Naive thymus-derived CD8-positive, alpha-beta T cell (primary cell): Measurements from ENCODE around the gene FLT3LG. TPM values are rescaled to one million over a fixed set of nuclear protein-coding genes. Genes with fewer than 3 reads are reported as not detected.
A peak's percentile ranks its signal among the peaks of the same experiment; 100 is the strongest.
"Not testable (repeated sequence)": the region's sequence is repeated elsewhere in the genome, so short reads cannot be mapped to it uniquely, and the experiment has no call there.

Experiments
- ATAC-seq, 2 donors: fragments of 150-1000 bp; cut with Tn5 transposase in 1 of 2; sonication (Bioruptor Pico), chemical (Tn5 transposase) in 1 of 2; 1 replicate in 1 of 2; 2 replicates in 1 of 2; pipeline ENCODE4 v1.10.0; 2021; ENCODE audit warnings: mild to moderate bottlenecking in 2 of 2, moderate library complexity in 2 of 2
- POLR2A ChIA-PET: fragments of 350-600 bp; sonication (Branson Sonifier 250); formaldehyde crosslinking; loops from one replicate; lab custom pipeline; 2021; ENCODE audit warnings: antibody characterized with exemption; lab: Charles Lee
- DNase-seq, 10 donors: peaks; one replicate each; pipeline versions ENCODE4 v3.0.0 to v3.0.0-alpha.2; 2020 to 2022
- H3K27ac Mint-ChIP-seq, 10 donors: one replicate each; pipeline ENCODE4 v1.8.0; 2020 to 2022; ENCODE audit warnings: mild to moderate bottlenecking in 10 of 10, mixed read lengths in 10 of 10, moderate library complexity in 4 of 10, inconsistent platforms in 1 of 10
- H3K27me3 Mint-ChIP-seq, 5 donors: one replicate each; pipeline ENCODE4 v1.8.0; 2021 to 2022; ENCODE audit warnings: mixed read lengths in 5 of 5
- H3K36me3 Mint-ChIP-seq, 3 donors: one replicate each; pipeline ENCODE4 v1.8.0; 2020 to 2022; ENCODE audit warnings: mixed read lengths in 3 of 3, mild to moderate bottlenecking in 2 of 3, inconsistent platforms in 1 of 3
- H3K4me1 Mint-ChIP-seq, 4 donors: one replicate each; pipeline ENCODE4 v1.8.0; 2021 to 2022; ENCODE audit warnings: mixed read lengths in 4 of 4
- H3K4me3 Mint-ChIP-seq, 10 donors: one replicate each; pipeline ENCODE4 v1.8.0; 2020 to 2022; ENCODE audit warnings: mild to moderate bottlenecking in 10 of 10, mixed read lengths in 10 of 10, moderate library complexity in 6 of 10, inconsistent platforms in 1 of 10
- H3K9me3 Mint-ChIP-seq, 9 donors: one replicate each; pipeline ENCODE4 v1.8.0; 2020 to 2022; ENCODE audit warnings: mixed read lengths in 9 of 9, mild to moderate bottlenecking in 3 of 9, inconsistent platforms in 1 of 9, moderate library complexity in 1 of 9
- polyA plus RNA-seq, 3 donors: library from polyadenylated mRNA; unstranded; fragments of 300-500 nt; fragmentation: Illumina TruSeq; gene quantifications; one replicate each; pipeline ENCODE4 v1.2.3, GENCODE V29; 2021
- total RNA-seq, 8 experiments: library from RNA in 2 of 8; stranded (reverse) in 2 of 8; gene quantifications; one replicate each; pipeline ENCODE4 v1.2.3 and lab custom pipeline; 2021 to 2026

Gene FLT3LG
- total and polyA plus RNA-seq, 5 experiments from 2014 or later: 106 to 205 (median 112) TPM

DNA sequence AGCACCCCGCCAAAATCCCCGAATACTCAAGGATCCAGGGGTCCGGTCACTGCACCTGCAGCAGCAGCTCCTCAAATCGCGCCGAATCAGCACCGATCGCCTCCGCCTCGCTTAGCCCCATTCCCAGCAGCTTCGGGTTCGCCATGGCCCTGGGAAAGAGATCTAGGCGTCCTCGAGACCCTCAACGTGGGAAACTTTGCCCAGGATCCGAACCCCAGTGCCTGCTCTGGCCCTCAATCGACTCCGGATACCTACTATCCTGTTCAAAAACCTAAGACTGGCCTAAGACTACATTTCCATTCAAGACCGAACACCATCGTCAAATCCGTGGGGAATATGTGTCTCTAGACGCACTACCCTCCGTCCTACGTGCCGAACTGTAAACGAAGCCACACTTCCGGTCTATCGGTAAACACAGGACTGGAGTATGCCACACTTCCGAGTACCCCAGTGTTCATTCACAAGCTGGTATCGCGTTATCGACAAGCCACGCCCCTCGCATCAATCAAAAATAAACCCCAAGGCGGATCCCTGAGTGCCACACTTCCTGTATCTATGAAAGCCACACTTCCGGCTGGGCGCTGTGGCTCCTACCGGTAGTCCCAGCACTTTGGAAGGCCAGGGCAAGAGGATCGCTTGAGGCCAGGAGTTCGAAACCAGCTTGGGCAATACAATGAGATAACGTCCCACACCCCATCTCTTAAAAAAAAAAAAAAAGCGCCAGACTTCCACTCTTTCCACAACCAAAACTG is 22.4 kb upstream of the FLT3LG start, which contains the start of gene PIH1D1:
Gene PIH1D1, minus strand, starts transcription at position 385 of the 752 bp plus-strand sequence. Its CDS starts 240 bp downstream, at position 145.
- Mint-ChIP-seq H3K9me3 (no peaks in the 10 kb centered on the region), H3K27me3 (no peaks in the 10 kb centered on the region), H3K4me3 (peak within 1 kb of the TSS; percentile 95 to 100 (median 99)), H3K4me1 (peaks cover 22 to 63% (median 61%) of the 10 kb centered on the region in 4 donors), H3K27ac (peak within 1 kb of the TSS; percentile 93 to 100 (median 100)), H3K36me3 (peaks cover 0 to 40% (median 7%) of the 10 kb centered on the region in 3 donors)
- ATAC-seq (peak; percentile 62 to 69), DNase-seq (peak; percentile 76 to 99 (median 94))
- POLR2A ChIA-PET: interaction anchor here (0.7 to 12.3 kb wide), 20 partner anchors 9 to 605 kb away, joined by 3 to 321 read pairs (median 5); partner anchors contain the start of genes FLT3LG, FTL, KASH5 and PRMT1

DNA sequence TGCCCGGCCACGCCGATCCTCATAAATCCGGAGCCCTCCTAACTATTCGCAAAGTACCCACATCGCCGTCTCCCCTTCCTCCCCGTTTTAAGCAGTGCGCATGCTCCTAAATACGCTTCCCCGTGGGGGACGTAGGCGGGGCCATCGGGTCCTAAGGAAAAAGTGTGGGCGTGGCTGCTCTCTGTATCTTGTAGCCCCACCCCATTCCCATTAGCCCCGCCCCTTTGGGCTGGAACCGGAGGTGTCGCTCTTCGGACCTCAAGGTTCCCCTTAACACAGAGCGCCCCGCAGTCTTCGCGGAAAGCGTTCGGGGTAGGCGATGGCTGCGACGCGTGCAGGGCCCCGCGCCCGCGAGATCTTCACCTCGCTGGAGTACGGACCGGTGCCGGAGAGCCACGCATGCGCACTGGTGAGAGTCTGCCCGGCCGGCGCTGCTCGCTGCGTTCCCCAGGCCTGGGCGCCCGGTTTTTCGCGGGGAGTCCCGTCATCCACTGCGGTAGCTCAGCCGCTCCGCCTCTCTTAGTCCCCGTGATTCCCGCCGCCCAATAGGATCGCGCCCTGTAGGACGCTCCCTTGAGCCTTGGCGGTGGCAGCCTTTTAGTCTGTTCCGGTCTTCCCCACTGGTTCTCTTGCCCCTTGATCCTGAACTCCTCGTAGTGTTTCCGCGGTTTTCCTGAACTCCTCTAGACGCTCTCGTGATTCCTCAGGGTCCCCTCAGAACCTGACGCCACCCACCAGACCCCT is 20.8 kb upstream of the FLT3LG start, which contains the start of gene ALDH16A1:
Gene ALDH16A1, plus strand, starts transcription at position 213 of the 744 bp plus-strand sequence. Its CDS starts 107 bp downstream, at position 320.
- peak within 1 kb of the TSS; percentile 95 to 100 (median 99) for H3K4me3 Mint-ChIP-seq
- no peaks in the 10 kb centered on the region for H3K9me3 Mint-ChIP-seq
- ATAC-seq (peak; percentile 84 to 87), DNase-seq (peak; percentile 95 to 99 (median 98))
- peak within 1 kb of the TSS; percentile 93 to 100 (median 100) for H3K27ac Mint-ChIP-seq
- H3K4me1 Mint-ChIP-seq: peaks cover 22 to 67% (median 63%) of the 10 kb centered on the region in 4 donors
- H3K36me3 Mint-ChIP-seq: peaks cover 0 to 42% (median 8%) of the 10 kb centered on the region in 3 donors
- POLR2A ChIA-PET: interaction anchor here (0.6 to 12.3 kb wide), 20 partner anchors 10 to 265 kb away, joined by 3 to 321 read pairs (median 5); partner anchors contain the start of genes CD37, FLT3LG, KASH5 and NOSIP
- H3K27me3 Mint-ChIP-seq: no peaks in the 10 kb centered on the region

DNA sequence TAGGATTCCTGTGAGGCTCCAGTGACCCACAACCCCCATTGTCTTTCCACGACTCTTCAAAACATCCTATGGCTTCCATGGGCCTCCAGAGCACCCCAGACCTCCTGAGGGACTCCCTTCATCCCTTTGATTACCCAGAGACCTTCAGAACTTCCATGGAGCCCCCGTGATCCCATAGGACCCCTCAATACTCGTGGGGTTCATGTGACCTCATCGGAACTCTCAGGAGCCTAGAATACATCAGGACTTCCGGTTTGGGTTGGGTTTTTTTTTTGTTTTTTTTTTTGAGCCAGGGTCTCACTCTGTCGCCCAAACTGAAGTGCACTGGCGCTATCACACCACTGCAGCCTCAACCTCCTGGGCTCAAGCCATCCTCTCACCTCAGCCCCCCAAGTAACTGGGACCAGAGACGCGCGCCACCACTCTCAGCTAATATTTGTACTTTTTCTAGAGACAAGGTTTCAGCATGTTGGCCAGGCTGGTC is 20.2 kb upstream of the FLT3LG start:
- DNase-seq: no peak
- POLR2A ChIA-PET: interaction anchor here (0.6 to 12.3 kb wide), 20 partner anchors 8 to 264 kb away, joined by 3 to 321 read pairs (median 4); partner anchors contain the start of genes CD37, FLT3LG, KASH5 and NOSIP
- H3K4me1 Mint-ChIP-seq: peaks cover 17 to 65% (median 57%) of the 10 kb centered on the region in 4 donors
- peak overlapping the region; percentile 93 to 100 (median 100) for H3K27ac Mint-ChIP-seq
- H3K36me3 Mint-ChIP-seq: peaks cover 0 to 36% (median 8%) of the 10 kb centered on the region in 3 donors
- no peaks in the 10 kb centered on the region for H3K9me3 Mint-ChIP-seq
- peak in 1 of 2 donors; percentile 3 for ATAC-seq
- H3K4me3 Mint-ChIP-seq: peak overlapping the region; percentile 95 to 100 (median 98)
- H3K27me3 Mint-ChIP-seq: no peaks in the 10 kb centered on the region

DNA sequence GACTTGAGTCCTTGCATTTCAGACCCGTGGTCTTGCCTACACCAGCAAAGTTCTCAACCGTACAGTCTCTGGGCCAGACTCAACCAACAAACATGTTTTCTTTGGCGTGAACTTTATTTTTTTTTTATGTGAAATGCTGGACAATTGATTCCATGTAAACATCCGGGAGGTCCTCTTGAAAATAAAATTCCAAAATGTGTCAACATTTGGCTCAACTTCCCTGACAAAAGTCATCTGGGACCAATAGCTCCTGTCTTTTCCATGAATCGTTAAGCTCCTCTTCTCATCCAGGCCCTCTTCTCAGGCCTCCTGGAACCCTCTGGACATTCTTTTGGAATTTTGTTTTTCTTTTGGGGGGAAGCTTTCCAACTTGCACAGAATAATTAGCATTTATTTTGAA is 18.2 kb upstream of the FLT3LG start:
- peak overlapping the region in 6 of 10 donors; percentile 36 to 87 (median 56) for H3K27ac Mint-ChIP-seq
- POLR2A ChIA-PET: interaction anchor here (0.9 to 12.3 kb wide), 2 partner anchors 13 to 40 kb away, joined by 3 to 321 read pairs; partner anchors contain the start of genes FLT3LG and RPS11
- no peaks in the 10 kb centered on the region for H3K9me3 Mint-ChIP-seq
- peaks cover 12 to 52% (median 43%) of the 10 kb centered on the region in 4 donors for H3K4me1 Mint-ChIP-seq
- H3K36me3 Mint-ChIP-seq: peaks cover 0 to 33% (median 8%) of the 10 kb centered on the region in 3 donors
- no peak for DNase-seq
- no peak for ATAC-seq
- peak overlapping the region in 6 of 10 donors; percentile 7 to 75 (median 39) for H3K4me3 Mint-ChIP-seq
- no peaks in the 10 kb centered on the region for H3K27me3 Mint-ChIP-seq

DNA sequence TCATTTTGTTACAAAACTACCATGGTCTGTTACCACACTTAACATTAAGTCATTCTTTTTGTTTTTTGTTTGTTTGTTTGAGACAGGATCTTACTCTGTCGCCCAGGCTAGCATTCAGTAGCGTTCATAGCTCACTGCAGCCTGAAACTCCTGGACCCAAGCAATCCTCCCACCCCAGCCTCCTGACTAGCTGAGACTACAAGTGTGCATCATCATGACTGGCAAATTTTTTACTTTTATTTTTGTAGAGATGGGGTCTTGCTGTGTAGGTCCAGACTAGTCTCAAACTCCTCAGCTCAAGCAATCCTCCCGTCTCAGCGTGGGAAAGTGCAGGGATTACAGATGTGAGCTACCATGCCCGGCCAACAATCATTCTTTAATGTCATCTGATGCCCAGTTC is 17.7 kb upstream of the FLT3LG start:
- Mint-ChIP-seq H3K27ac (peak overlapping the region in 7 of 10 donors; percentile 8 to 87 (median 50)), H3K27me3 (no peaks in the 10 kb centered on the region), H3K36me3 (peaks cover 0 to 34% (median 8%) of the 10 kb centered on the region in 3 donors), H3K4me1 (peaks cover 12 to 48% (median 39%) of the 10 kb centered on the region in 4 donors), H3K9me3 (no peaks in the 10 kb centered on the region), H3K4me3 (peak overlapping the region in 5 of 10 donors; percentile 7 to 75 (median 33))
- ATAC-seq (no peak), DNase-seq (no peak)
- POLR2A ChIA-PET: interaction anchor here (12.3 kb wide), 1 partner anchor 13 kb away, joined by 321 read pairs; the partner anchor contains the start of gene FLT3LG

DNA sequence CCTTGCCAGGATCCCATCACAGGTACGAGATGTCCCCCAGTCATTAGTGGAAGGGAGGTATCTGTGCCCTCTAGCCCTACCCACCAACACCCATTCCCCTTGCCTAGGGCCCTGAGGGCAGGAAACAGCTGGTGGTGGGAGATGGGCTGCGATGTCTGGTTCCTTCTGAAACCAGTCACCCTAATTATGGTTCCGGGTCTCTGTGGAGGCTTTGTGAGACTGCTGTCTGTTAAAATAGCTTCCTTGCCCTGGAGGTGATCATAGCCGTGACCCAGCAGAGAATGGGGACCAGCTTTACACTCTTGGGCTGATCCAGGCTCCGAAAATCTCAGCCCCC is 15.5 kb upstream of the FLT3LG start:
- Mint-ChIP-seq H3K4me1 (peaks cover 3 to 34% (median 19%) of the 10 kb centered on the region in 4 donors), H3K27ac (peak overlapping the region in 1 of 10 donors; percentile 19), H3K9me3 (no peaks in the 10 kb centered on the region), H3K4me3 (no peak overlapping the region), H3K27me3 (no peaks in the 10 kb centered on the region), H3K36me3 (peaks cover 0 to 32% (median 8%) of the 10 kb centered on the region in 3 donors)
- POLR2A ChIA-PET: interaction anchor here (0.6 to 12.3 kb wide), 4 partner anchors 10 to 301 kb away, joined by 3 to 321 read pairs (median 4); partner anchors contain the start of gene FLT3LG
- ATAC-seq (no peak), DNase-seq (no peak)

DNA sequence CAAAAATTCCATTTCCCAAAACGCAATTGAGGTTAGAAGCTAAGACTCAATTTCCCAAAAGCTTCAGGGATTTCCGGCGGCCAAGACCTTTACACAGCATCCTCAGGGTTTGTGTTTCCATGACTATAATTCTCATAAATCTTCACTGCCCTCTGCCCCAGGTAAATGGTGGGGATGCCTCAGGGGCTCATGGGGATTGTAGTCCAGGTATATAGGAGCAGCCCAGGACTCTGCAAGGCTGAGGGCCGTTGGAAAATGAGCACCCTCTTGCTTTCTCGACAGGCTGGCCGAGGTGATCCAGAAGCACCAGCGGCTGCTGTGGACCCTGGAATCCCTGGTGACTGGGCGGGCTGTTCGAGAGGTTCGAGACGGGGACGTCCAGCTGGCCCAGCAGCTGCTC is 14.6 kb upstream of the FLT3LG start:
- DNase-seq (no peak), ATAC-seq (no peak)
- Mint-ChIP-seq H3K36me3 (peaks cover 0 to 37% (median 8%) of the 10 kb centered on the region in 3 donors), H3K27me3 (no peaks in the 10 kb centered on the region), H3K4me1 (peaks cover 0 to 26% (median 11%) of the 10 kb centered on the region in 4 donors), H3K27ac (peak overlapping the region in 2 of 10 donors; percentile 21 to 25), H3K9me3 (no peaks in the 10 kb centered on the region), H3K4me3 (no peak overlapping the region)
- POLR2A ChIA-PET: interaction anchor here (1.0 to 1.5 kb wide), 3 partner anchors 10 to 40 kb away, joined by 3 to 5 read pairs (median 3); partner anchors contain the start of gene FLT3LG

DNA sequence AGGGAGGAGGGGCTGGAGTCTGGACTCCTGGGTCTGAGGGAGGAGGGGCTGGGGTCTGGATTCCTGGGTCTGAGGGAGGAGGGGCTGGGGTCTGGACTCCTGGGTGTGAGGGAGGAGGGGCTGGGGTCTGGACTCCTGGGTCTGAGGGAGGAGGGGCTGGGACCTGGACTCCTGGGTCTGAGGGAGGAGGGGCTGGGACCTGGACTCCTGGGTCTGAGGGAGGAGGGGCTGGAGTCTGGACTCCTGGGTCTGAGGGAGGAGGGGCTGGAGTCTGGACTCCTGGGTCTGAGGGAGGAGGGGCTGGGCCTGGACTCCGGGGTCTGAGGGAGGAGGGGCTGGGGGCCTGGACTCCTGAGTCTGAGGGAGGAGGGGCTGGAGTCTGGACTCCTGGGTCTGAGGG is 12.9 kb upstream of the FLT3LG start:
- not testable (repeated sequence) for H3K27me3 Mint-ChIP-seq, H3K27ac Mint-ChIP-seq, DNase-seq, ATAC-seq, H3K9me3 Mint-ChIP-seq, H3K4me3 Mint-ChIP-seq
- POLR2A ChIA-PET: interaction anchor here (0.9 kb wide), 2 partner anchors 10 to 18 kb away, joined by 3 to 8 read pairs; partner anchors contain the start of gene PIH1D1
- H3K4me1 Mint-ChIP-seq: peaks cover 0 to 16% (median 7%) of the 10 kb centered on the region in 4 donors
- H3K36me3 Mint-ChIP-seq: peaks cover 0 to 35% (median 6%) of the 10 kb centered on the region in 3 donors

DNA sequence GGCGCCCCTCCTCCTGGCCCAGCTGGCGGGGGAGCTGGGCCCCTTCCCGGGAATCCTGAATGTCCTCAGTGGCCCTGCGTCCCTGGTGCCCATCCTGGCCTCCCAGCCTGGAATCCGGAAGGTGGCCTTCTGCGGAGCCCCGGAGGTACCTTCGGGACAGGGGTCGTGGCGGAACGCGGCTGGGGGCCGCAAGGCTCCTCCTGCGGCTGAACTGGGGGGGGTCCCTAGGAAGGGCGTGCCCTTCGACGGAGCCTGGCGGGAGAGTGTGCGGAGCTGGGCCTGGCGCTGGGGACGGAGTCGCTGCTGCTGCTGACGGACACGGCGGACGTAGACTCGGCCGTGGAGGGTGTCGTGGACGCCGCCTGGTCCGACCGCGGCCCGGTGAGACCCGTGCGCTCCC is 12.4 kb upstream of the FLT3LG start:
- H3K4me3 Mint-ChIP-seq: no peak overlapping the region
- DNase-seq (no peak), ATAC-seq (no peak)
- POLR2A ChIA-PET: interaction anchor here (0.9 kb wide), 1 partner anchor 10 kb away, joined by 8 read pairs; the partner anchor contains the start of gene PIH1D1
- no peaks in the 10 kb centered on the region for H3K27me3 Mint-ChIP-seq
- no peaks in the 10 kb centered on the region for H3K9me3 Mint-ChIP-seq
- H3K4me1 Mint-ChIP-seq: peaks cover 0 to 13% (median 5%) of the 10 kb centered on the region in 4 donors
- peaks cover 0 to 33% (median under 1%) of the 10 kb centered on the region in 3 donors for H3K36me3 Mint-ChIP-seq
- no peak overlapping the region for H3K27ac Mint-ChIP-seq

DNA sequence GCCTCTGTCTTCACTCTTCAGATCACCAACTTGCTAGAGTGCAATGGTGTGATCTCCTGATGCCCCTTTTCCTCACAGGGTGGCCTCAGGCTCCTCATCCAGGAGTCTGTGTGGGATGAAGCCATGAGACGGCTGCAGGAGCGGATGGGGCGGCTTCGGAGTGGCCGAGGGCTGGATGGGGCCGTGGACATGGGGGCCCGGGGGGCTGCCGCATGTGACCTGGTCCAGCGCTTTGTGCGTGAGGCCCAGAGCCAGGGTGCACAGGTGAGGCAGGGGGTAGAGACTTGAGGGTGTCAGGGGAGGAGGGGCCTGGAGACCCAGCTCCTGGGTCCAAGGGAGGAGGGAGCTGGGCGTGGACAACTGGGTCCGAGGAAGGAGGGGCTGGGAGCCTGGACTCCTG is 11.5 kb upstream of the FLT3LG start:
- Mint-ChIP-seq H3K9me3 (no peaks in the 10 kb centered on the region), H3K36me3 (peaks cover 0 to 26% (median 0%) of the 10 kb centered on the region in 3 donors), H3K4me3 (no peak overlapping the region), H3K27ac (peak overlapping the region in 6 of 10 donors; percentile 2 to 90 (median 50)), H3K27me3 (no peaks in the 10 kb centered on the region), H3K4me1 (peaks cover 0 to 11% (median 2%) of the 10 kb centered on the region in 4 donors)
- POLR2A ChIA-PET: no interaction called here
- ATAC-seq (no peak), DNase-seq (no peak)

DNA sequence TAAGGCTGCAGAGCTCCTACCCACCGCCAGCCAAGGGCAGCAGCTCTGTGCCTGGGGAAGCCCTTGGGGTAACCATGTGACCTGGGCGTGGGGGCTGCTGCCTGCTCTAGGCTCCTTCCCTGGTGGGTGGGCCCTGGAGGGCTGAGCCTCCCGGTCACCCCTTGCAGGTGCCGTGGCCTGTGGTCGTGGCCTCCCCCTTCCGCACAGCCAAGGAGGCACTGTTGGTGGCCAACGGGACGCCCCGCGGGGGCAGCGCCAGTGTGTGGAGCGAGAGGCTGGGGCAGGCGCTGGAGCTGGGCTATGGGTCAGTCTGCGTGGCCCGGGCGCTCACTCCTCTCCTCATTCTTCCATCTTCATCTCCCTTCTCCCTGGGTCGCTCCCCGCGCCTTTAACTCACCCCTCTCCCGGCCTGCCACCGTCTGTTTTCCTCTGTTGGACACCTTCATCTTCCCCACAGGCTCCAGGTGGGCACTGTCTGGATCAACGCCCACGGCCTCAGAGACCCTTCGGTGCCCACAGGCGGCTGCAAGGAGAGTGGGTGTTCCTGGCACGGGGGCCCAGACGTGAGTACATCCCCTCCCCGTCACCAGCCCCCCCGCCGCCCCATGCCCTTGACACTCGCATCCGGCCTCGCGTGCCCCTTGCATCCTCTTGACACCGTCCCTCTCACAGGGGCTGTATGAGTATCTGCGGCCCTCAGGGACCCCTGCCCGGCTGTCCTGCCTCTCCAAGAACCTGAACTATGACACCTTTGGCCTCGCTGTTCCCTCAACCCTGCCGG is 9.9 kb upstream of the FLT3LG start:
- Mint-ChIP-seq H3K36me3 (peaks cover 0 to 29% (median 3%) of the 10 kb centered on the region in 3 donors), H3K9me3 (no peaks in the 10 kb centered on the region), H3K4me3 (no peak overlapping the region), H3K27me3 (no peaks in the 10 kb centered on the region), H3K27ac (peak overlapping the region in 7 of 10 donors; percentile 24 to 95 (median 79)), H3K4me1 (peaks cover 3 to 16% (median 12%) of the 10 kb centered on the region in 4 donors)
- POLR2A ChIA-PET: interaction anchor here (11.3 kb wide), 1 partner anchor 11 kb away, joined by 321 read pairs; the partner anchor contains the start of genes ALDH16A1 and PIH1D1
- ATAC-seq (no peak), DNase-seq (no peak)
